Activated CD4-positive, alpha-beta memory T cell treated with anti-CD3 and anti-CD28 coated beads, Interleukin-2, amount 10 ng/mL, durations not matched to agents 7 days and 5 days (primary cell): Measurements from ENCODE around the gene LPP. TPM values are rescaled to one million over a fixed set of nuclear protein-coding genes. Genes with fewer than 3 reads are reported as not detected.

Source experiments
- CTCF ChIA-PET: fragments of 350-600 bp; sonication (Branson Sonifier 250); formaldehyde crosslinking; loops from one replicate; lab custom pipeline; 2021; ENCODE audit warnings: antibody characterized with exemption, inconsistent platforms; lab: Charles Lee
- POLR2A ChIA-PET: fragments of 350-600 bp; sonication (Branson Sonifier 250); formaldehyde crosslinking; loops from one replicate; lab custom pipeline; 2021; ENCODE audit warnings: antibody characterized with exemption; lab: Charles Lee
- DNase-seq: peaks from one replicate; pipeline ENCODE4 v3.0.0-alpha.2; 2020
- H3K27ac Mint-ChIP-seq: one replicate; pipeline ENCODE4 v1.8.0; 2021; ENCODE audit warnings: mild to moderate bottlenecking, mixed read lengths
- H3K27me3 Mint-ChIP-seq: one replicate; pipeline ENCODE4 v1.8.0; 2021; ENCODE audit warnings: mixed read lengths
- H3K36me3 Mint-ChIP-seq: one replicate; pipeline ENCODE4 v1.8.0; 2021; ENCODE audit warnings: low read depth, mixed read lengths
- H3K4me1 Mint-ChIP-seq: one replicate; pipeline ENCODE4 v1.8.0; 2021; ENCODE audit warnings: mixed read lengths
- H3K4me3 Mint-ChIP-seq: one replicate; pipeline ENCODE4 v1.8.0; 2021; ENCODE audit warnings: mild to moderate bottlenecking, mixed read lengths
- H3K9me3 Mint-ChIP-seq: one replicate; pipeline ENCODE4 v1.8.0; 2021; ENCODE audit warnings: mixed read lengths
- total RNA-seq, 2 experiments: library from RNA; stranded (reverse); gene quantifications; one replicate each; pipeline ENCODE4 v1.2.3, GENCODE V29; 2021

LPP gene
- total RNA-seq, 2 experiments from 2014 or later = 51.4 to 52.4 TPM

DNA sequence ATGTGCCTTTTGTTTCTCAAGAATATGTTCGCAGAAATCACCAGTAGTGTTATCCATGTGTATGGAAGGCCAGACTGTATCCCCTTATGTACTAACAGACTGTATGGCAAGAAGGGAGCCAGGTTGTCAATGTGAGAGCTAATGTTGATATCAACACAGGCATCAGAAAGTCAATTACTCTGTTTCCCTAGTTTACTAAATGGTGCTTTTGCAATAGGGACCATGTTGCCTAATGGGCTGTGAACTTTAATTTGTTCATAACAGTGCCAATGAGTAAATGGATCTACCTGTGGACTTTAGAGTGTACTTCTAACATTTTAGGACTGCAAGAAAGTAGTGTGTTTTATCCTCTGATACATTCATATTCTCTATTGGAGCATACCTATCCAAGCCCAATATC, 586.1 kb downstream of the LPP start:
- no peaks in the 10 kb centered on the region for H3K9me3 Mint-ChIP-seq
- ChIA-PET POLR2A (no interaction called here), CTCF (no interaction called here)
- H3K27ac Mint-ChIP-seq = no peak overlapping the region
- H3K4me3 Mint-ChIP-seq = no peak overlapping the region
- H3K4me1 Mint-ChIP-seq = no peaks in the 10 kb centered on the region
- no peaks in the 10 kb centered on the region for H3K27me3 Mint-ChIP-seq
- no peaks in the 10 kb centered on the region for H3K36me3 Mint-ChIP-seq
- no peak for DNase-seq

DNA sequence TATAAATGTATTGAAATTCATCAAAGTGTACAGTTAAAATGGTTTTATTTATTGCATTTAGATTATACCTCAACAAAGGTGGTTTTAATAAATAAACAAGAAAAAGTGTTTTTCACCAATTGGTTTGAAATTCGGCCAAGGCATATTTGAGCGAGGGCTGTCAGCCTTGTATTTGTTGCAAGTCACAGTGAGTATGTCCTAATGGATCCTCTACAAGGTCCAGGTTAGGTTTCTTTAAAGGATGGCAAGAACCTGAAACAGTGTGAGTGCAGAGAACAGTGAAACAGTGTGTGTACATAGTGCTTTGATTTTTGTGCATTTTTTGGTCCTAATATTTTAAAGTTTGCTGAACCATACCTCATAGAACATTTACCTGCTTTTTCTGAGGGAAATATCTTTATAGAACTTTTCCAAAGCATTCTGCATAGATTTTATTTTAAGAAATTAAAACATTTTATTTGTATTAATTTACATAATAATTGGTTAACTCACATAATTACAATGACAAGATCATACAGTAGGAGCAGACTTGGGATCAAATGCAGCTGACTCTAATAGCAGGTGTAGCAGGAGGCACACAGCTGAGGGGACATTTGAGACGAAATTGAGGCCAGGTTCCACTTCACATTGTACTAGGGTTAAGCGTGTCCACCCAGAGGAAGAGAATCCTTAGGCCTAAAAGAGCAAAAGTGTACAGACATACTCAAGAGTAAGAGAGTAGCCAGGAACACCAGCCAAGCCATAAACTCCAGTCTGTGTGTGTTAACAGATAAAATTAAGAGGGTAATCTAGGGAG, 589.0 kb downstream of the LPP start:
- no peak for DNase-seq
- H3K36me3 Mint-ChIP-seq = no peaks in the 10 kb centered on the region
- no peaks in the 10 kb centered on the region for H3K4me1 Mint-ChIP-seq
- H3K4me3 Mint-ChIP-seq = no peak overlapping the region
- ChIA-PET CTCF (no interaction called here), POLR2A (no interaction called here)
- H3K27me3 Mint-ChIP-seq = no peaks in the 10 kb centered on the region
- no peak overlapping the region for H3K27ac Mint-ChIP-seq
- H3K9me3 Mint-ChIP-seq = no peaks in the 10 kb centered on the region

DNA sequence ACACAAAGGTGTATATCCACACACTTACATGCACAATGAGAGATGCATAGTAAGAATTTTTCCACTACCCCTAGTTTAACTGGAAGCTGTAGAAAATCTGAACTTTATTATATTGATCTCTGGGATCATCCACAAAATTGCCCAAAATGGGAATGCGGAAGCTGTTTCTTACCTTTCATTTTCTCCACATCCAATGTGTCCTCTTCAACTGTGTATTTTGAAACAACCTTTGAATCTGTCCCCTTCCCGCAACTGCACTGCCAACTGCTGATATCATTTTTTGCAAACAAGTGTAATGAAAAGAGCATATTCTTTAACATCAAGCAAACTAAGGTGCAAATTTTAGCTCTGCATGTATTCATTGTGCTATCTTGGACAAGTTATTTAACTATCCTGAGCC, 590.2 kb downstream of the LPP start:
- POLR2A ChIA-PET = no interaction called here
- H3K27me3 Mint-ChIP-seq = no peaks in the 10 kb centered on the region
- no peaks in the 10 kb centered on the region for H3K9me3 Mint-ChIP-seq
- no peaks in the 10 kb centered on the region for H3K36me3 Mint-ChIP-seq
- no peak overlapping the region for H3K4me3 Mint-ChIP-seq
- H3K27ac Mint-ChIP-seq = no peak overlapping the region
- no peaks in the 10 kb centered on the region for H3K4me1 Mint-ChIP-seq
- no peak for DNase-seq
- CTCF ChIA-PET = interaction anchor here (0.9 to 1.9 kb wide), 4 partner anchors 16 to 1005 kb away, joined by 3 to 5 read pairs (median 3); no protein-coding TSS in a partner anchor

DNA sequence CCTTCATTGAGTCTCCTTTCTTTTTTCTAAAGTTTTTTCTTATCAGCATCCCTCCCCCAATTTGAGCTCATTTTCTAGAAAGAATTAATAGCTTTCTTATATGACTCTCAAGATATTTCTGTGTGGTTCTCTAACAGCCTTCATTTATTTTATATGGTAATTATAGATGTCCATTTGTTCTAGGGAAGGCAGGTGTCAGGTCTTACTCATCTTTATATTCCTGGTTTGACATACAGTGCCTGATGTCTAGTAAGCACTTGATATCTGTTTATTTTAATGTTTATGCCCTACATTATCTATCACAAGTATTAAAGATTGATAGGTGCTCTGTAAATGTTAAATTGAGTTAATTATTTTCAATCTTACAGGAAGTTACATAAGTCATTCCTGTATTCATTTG, 591.1 kb downstream of the LPP start:
- ChIA-PET POLR2A (interaction anchor here (1.1 kb wide), 1 partner anchor 1004 kb away, joined by 3 read pairs; no protein-coding TSS in a partner anchor), CTCF (interaction anchor here (1.2 to 1.9 kb wide), 3 partner anchors 210 to 1006 kb away, joined by 3 to 5 read pairs (median 3); no protein-coding TSS in a partner anchor)
- no peak for DNase-seq
- H3K9me3 Mint-ChIP-seq = no peaks in the 10 kb centered on the region
- H3K36me3 Mint-ChIP-seq = no peaks in the 10 kb centered on the region
- no peaks in the 10 kb centered on the region for H3K4me1 Mint-ChIP-seq
- no peak overlapping the region for H3K27ac Mint-ChIP-seq
- no peak overlapping the region for H3K4me3 Mint-ChIP-seq
- no peaks in the 10 kb centered on the region for H3K27me3 Mint-ChIP-seq

DNA sequence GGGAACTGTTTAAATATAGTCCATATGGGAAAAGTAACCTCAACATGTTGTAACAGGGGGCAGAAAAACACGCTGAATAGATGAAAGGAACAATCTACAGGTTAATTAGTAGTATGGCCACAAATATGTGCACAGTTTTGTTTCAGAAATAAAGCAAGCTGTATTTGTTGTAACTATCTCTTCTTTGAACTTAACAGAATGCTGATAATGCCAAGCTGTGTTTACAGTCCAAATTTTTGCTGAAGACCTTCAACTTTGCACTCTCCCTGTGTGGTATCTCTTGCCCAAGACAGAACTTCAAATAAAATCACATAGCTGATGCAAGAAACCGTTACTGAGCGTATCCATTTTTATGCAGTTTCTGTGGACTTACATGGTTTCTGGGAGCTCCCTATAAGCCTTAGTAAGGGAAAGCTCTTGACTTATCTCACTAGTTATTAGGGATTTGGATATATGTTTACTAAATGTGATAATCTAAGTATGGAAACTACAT, 592.4 kb downstream of the LPP start:
- H3K27ac Mint-ChIP-seq = no peak overlapping the region
- H3K36me3 Mint-ChIP-seq = no peaks in the 10 kb centered on the region
- H3K27me3 Mint-ChIP-seq = no peaks in the 10 kb centered on the region
- no peak overlapping the region for H3K4me3 Mint-ChIP-seq
- no peaks in the 10 kb centered on the region for H3K4me1 Mint-ChIP-seq
- ChIA-PET POLR2A (no interaction called here), CTCF (interaction anchor here (0.7 to 3.7 kb wide), 4 partner anchors 12 to 1006 kb away, joined by 3 to 43 read pairs (median 4); no protein-coding TSS in a partner anchor)
- DNase-seq = no peak
- H3K9me3 Mint-ChIP-seq = no peaks in the 10 kb centered on the region

DNA sequence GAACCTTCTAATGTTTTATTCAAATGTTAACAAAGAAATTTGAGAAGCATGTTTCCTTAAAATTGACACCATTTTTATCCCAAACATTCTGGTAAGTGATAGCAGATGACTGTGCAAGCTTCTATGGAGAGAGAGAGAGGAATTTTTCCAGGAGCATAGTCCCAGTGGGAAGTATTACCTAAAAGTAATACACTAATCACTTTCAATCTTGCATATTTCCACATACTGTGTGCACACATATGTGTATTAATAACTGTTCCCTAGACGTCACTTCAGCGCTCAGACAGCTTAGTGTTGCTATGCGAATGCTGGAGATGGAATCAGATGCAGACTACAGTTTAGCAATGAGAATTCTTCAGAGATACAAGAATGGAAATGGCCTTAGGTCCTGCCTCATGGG, 593.5 kb downstream of the LPP start:
- H3K9me3 Mint-ChIP-seq = no peaks in the 10 kb centered on the region
- no peak overlapping the region for H3K27ac Mint-ChIP-seq
- H3K4me3 Mint-ChIP-seq = no peak overlapping the region
- DNase-seq = no peak
- H3K27me3 Mint-ChIP-seq = no peaks in the 10 kb centered on the region
- no peaks in the 10 kb centered on the region for H3K36me3 Mint-ChIP-seq
- POLR2A ChIA-PET = no interaction called here
- CTCF ChIA-PET = interaction anchor here (0.6 to 3.7 kb wide), 3 partner anchors 8 to 1007 kb away, joined by 3 to 43 read pairs (median 5); no protein-coding TSS in a partner anchor
- H3K4me1 Mint-ChIP-seq = no peaks in the 10 kb centered on the region

DNA sequence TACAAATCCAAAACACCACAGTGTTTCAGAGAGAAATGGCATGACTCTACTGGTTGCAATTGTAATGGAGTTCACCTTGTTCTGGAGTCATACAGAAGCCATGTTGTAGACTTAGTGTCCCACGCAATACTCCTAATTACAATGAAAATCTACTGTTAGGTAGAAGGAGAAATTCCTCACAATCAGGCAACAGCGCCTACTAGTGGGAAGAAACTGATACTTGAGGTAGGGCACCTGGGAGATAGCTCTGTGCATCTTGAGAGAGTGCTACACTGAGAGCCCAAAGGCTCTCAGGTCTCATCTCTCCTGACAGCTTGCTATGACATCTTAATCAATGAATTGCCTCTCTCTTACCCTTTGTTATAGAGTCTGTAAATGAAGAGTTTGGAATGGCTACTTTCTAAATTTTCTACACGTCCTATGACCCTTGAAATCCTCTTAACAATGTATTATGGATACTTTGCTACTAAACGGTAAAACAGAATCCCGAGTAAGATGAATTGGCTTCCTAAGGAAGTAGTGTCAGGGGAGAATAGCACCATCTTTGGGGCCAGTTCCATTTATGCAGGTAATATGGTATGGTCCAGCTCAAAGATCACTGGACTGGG, 595.2 kb downstream of the LPP start:
- no peak overlapping the region for H3K4me3 Mint-ChIP-seq
- POLR2A ChIA-PET = interaction anchor here (0.9 to 1.8 kb wide), 3 partner anchors 1002 to 1008 kb away, joined by 3 to 10 read pairs (median 4); no protein-coding TSS in a partner anchor
- DNase-seq = peak; percentile 55
- no peaks in the 10 kb centered on the region for H3K9me3 Mint-ChIP-seq
- peaks cover 12% of the 10 kb centered on the region for H3K4me1 Mint-ChIP-seq
- no peak overlapping the region for H3K27ac Mint-ChIP-seq
- CTCF ChIA-PET = interaction anchor here (0.5 to 3.7 kb wide), 22 partner anchors 8 to 1011 kb away, joined by 3 to 43 read pairs (median 3); no protein-coding TSS in a partner anchor
- H3K27me3 Mint-ChIP-seq = no peaks in the 10 kb centered on the region
- no peaks in the 10 kb centered on the region for H3K36me3 Mint-ChIP-seq

DNA sequence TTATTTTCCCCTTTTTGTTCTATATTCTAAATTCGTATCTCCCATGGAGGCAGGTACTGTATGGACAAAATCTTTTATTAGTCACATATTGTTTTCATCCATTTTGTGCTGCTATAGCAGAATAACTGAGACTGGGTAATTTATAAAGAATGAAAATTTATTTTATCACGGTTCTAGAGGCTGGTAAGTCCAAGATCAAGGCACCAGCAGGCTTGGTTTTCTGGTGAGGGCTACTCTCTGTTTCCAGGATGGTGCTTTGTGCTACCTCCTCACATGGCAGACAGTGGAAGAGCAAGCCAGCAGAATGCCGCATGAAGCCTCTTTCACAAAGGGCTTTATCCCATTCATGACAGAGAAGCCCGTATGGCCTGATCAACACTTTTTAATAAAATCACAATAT, 595.9 kb downstream of the LPP start:
- H3K4me3 Mint-ChIP-seq = no peak overlapping the region
- H3K4me1 Mint-ChIP-seq = peaks cover 12% of the 10 kb centered on the region
- ChIA-PET POLR2A (interaction anchor here (1.8 kb wide), 1 partner anchor 1009 kb away, joined by 10 read pairs; no protein-coding TSS in a partner anchor), CTCF (interaction anchor here (1.3 to 3.7 kb wide), 5 partner anchors 160 to 1011 kb away, joined by 3 to 43 read pairs (median 8); no protein-coding TSS in a partner anchor)
- DNase-seq = no peak
- no peak overlapping the region for H3K27ac Mint-ChIP-seq
- H3K36me3 Mint-ChIP-seq = no peaks in the 10 kb centered on the region
- no peaks in the 10 kb centered on the region for H3K27me3 Mint-ChIP-seq
- H3K9me3 Mint-ChIP-seq = no peaks in the 10 kb centered on the region

DNA sequence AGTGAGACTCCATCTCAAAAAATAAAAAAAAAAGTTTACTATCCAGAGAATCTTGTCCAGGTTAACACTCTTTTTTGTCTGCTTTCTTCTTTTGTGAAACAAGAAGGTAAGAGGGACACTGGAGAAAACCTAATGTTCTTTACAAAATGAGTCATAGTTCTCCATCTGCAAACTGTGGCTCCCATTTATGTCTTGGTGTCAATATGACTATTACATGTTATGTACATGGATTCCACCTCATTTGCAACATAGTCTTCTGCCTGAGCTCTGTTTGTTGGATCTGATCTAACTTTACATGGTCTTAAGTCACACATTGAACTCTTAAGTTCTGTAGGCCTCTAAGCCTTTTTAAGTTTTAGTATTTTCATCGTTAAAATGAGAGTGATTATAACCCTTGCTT, 596.7 kb downstream of the LPP start:
- Mint-ChIP-seq H3K36me3 (no peaks in the 10 kb centered on the region), H3K9me3 (no peaks in the 10 kb centered on the region), H3K27ac (no peak overlapping the region), H3K27me3 (no peaks in the 10 kb centered on the region), H3K4me1 (peaks cover 12% of the 10 kb centered on the region), H3K4me3 (no peak overlapping the region)
- no peak for DNase-seq
- ChIA-PET POLR2A (interaction anchor here (0.7 kb wide), 1 partner anchor 1011 kb away, joined by 4 read pairs; no protein-coding TSS in a partner anchor), CTCF (interaction anchor here (1.3 to 1.5 kb wide), 2 partner anchors 1009 to 1010 kb away, joined by 3 read pairs; no protein-coding TSS in a partner anchor)

DNA sequence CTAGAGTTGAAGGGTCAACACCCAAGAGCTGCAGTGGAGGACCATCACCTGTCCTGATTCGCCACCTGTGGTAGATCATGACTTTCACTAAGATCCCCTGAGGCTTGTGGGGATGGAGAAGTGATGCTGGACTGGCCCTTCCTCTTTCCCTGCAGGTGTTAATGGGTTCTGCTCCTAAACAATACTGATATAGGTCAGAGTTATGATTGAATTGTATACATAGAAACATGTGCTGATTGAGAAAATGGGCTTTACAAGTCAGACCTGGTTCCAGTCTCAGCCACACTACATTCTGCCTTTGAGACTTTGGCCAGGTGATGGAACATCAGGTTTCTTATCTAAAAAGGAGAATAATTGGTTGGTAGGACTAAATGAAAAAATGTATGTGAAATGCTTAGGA, 598.9 kb downstream of the LPP start:
- Mint-ChIP-seq H3K27me3 (no peaks in the 10 kb centered on the region), H3K4me1 (peaks cover 12% of the 10 kb centered on the region), H3K9me3 (no peaks in the 10 kb centered on the region), H3K4me3 (no peak overlapping the region), H3K27ac (no peak overlapping the region), H3K36me3 (no peaks in the 10 kb centered on the region)
- ChIA-PET POLR2A (interaction anchor here (0.8 kb wide), 1 partner anchor 790 kb away, joined by 4 read pairs; no protein-coding TSS in a partner anchor), CTCF (interaction anchor here (1.1 to 2.0 kb wide), 2 partner anchors 202 to 1013 kb away, joined by 4 to 9 read pairs; no protein-coding TSS in a partner anchor)
- DNase-seq = no peak

DNA sequence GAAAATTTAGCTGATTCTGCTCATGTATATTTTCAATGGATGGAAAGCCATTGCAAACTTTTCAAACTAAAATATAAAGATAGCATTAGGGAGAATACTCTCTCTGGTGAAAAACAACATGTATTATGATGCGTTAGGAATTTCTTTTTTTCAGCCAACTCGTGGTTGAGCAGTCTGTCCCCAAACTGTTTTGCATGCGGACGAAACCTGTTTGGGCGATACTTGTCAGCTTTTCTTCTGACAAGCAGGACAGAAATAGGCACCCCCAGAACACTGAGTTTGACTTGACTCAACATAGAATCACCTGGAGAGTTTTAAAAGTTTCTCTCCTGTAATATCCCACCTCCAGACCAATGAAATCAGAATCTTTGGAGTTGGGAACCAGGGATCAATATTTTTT, 600.3 kb downstream of the LPP start:
- no peaks in the 10 kb centered on the region for H3K36me3 Mint-ChIP-seq
- H3K4me3 Mint-ChIP-seq = no peak overlapping the region
- peaks cover 12% of the 10 kb centered on the region for H3K4me1 Mint-ChIP-seq
- ChIA-PET POLR2A (no interaction called here), CTCF (interaction anchor here (1.4 to 2.0 kb wide), 2 partner anchors 201 to 1014 kb away, joined by 5 to 9 read pairs; no protein-coding TSS in a partner anchor)
- no peak for DNase-seq
- no peaks in the 10 kb centered on the region for H3K9me3 Mint-ChIP-seq
- no peaks in the 10 kb centered on the region for H3K27me3 Mint-ChIP-seq
- H3K27ac Mint-ChIP-seq = no peak overlapping the region

DNA sequence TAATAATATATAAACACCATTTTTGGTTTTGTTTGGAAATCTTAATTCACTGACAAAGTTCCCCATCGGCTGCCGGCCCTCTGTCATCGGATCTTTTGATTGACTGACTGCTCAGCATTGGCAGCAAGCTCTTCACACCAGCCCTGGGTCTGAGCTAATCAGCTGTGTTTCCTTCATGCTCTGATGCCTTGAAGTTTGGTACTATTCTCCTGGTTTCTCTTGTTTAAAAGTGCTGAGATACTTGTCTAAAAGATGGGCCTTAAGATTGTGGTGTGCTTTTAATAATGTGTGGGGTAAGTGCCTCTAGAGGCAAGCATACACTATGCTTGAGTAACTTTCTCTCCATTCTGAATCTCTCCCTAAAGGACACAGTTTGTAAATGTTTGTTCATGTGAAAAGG, 602.3 kb downstream of the LPP start:
- CTCF ChIA-PET = interaction anchor here (0.6 kb wide), 1 partner anchor 1085 kb away, joined by 3 read pairs; no protein-coding TSS in a partner anchor
- no peaks in the 10 kb centered on the region for H3K9me3 Mint-ChIP-seq

More for the DNA sequence above, 602.3 kb downstream of the LPP start:
- no peaks in the 10 kb centered on the region for H3K27me3 Mint-ChIP-seq
- no peak overlapping the region for H3K27ac Mint-ChIP-seq
- DNase-seq = no peak
- no peak overlapping the region for H3K4me3 Mint-ChIP-seq
- H3K36me3 Mint-ChIP-seq = no peaks in the 10 kb centered on the region
- POLR2A ChIA-PET = no interaction called here
- H3K4me1 Mint-ChIP-seq = peaks cover 12% of the 10 kb centered on the region
